ENCODE results near the gene PDE8B.

DNA sequence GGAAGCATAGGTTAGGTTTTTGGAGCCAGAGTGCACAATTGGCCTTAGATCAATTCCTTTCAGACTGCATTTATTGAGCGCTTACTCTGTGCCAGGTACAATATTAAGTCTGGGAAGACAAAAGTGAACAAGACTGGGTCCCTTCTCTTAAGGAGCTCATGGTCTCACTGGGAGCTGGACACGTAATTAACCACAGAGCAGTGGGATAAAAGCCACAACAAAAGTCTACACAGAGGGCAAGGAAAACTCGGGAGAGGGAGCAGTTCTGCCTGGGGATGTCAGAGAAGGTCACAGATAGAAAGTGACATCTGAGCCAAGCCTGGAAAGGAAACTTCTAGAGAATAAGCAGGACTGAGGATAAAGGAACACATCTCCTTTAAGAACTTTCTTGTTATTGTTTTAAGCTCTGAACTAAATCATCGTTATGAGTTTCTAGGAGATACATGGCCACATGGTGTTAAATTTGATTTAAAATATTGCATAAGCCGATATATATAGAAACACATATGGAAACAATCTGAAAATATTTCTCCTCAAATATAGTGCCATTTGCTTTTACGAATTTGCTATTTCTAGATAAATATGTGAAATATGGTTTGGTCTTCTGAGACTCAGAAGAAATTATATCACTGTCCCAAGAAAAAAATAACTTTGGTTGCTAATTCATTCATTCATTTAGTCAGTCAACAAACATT is 40.1 kb upstream of the PDE8B start:
- TF ChIP-seq, protein P1, sequence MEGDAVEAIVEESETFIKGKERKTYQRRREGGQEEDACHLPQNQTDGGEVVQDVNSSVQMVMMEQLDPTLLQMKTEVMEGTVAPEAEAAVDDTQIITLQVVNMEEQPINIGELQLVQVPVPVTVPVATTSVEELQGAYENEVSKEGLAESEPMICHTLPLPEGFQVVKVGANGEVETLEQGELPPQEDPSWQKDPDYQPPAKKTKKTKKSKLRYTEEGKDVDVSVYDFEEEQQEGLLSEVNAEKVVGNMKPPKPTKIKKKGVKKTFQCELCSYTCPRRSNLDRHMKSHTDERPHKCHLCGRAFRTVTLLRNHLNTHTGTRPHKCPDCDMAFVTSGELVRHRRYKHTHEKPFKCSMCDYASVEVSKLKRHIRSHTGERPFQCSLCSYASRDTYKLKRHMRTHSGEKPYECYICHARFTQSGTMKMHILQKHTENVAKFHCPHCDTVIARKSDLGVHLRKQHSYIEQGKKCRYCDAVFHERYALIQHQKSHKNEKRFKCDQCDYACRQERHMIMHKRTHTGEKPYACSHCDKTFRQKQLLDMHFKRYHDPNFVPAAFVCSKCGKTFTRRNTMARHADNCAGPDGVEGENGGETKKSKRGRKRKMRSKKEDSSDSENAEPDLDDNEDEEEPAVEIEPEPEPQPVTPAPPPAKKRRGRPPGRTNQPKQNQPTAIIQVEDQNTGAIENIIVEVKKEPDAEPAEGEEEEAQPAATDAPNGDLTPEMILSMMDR (IDR thresholded peaks at IDR 0.05) = no peak
- TF ChIP-seq POLR2AphosphoS5 (IDR thresholded peaks at IDR 0.05) = no peak
- TF ChIP-seq POLR2A (IDR thresholded peaks at IDR 0.05) = no peak
